GM18951 (cell line): ENCODE measurements around the gene CDC45.

ENCODE experiments used
- POLR2A ChIP-seq: IDR thresholded peaks from 4 replicates; pipeline ENCODE4 v1.6.1; 2011; ENCODE audit warnings: mild to moderate bottlenecking; ENCODE audit not compliant: insufficient read length, insufficient read depth; ENCODE audit errors: extremely low read depth
- in situ Hi-C: fragments of 300-500 bp; cut with MboI; formaldehyde crosslinking; loops from one replicate; pipeline ENCODE4 v1.12.0; 2022; ENCODE audit warnings: low sequenced_read_pairs, mixed read lengths, inconsistent platforms; ENCODE audit not compliant: unreplicated experiment

The CDC45 gene

GRCh38 chr22:19513823-19514222, 34.1 kb downstream of the CDC45 start:
- in situ Hi-C loops: no loop called here
- TF ChIP-seq POLR2A: no peak

GRCh38 chr22:19514831-19515565, 35.3 kb downstream of the CDC45 start:
- in situ Hi-C loops: no loop called here
- TF ChIP-seq POLR2A: no peak

GRCh38 chr22:19515654-19516377, 36.1 kb downstream of the CDC45 start:
- no peak for TF ChIP-seq POLR2A
- in situ Hi-C loops: no loop called here

- in situ Hi-C loops: no loop called here
- no peak for TF ChIP-seq POLR2A
These were observed 36.9 kb downstream of the CDC45 start for GRCh38 chr22:19516378-19517170.

- in situ Hi-C loops: no loop called here
- TF ChIP-seq POLR2A: no peak
These were observed 37.4 kb downstream of the CDC45 start for GRCh38 chr22:19517171-19517500.

- in situ Hi-C loops: no loop called here
- TF ChIP-seq POLR2A: no peak
These were observed 38.3 kb downstream of the CDC45 start for GRCh38 chr22:19517919-19518611.

- no peak for TF ChIP-seq POLR2A
- in situ Hi-C loops: no loop called here
These were observed 38.9 kb downstream of the CDC45 start for GRCh38 chr22:19518635-19519034.

GRCh38 chr22:19519041-19519926, 39.6 kb downstream of the CDC45 start:
- in situ Hi-C loops: no loop called here
- no peak for TF ChIP-seq POLR2A

GRCh38 chr22:19520007-19520406, 40.3 kb downstream of the CDC45 start:
- TF ChIP-seq POLR2A: no peak

GRCh38 chr22:19520566-19521305, 41.0 kb downstream of the CDC45 start:
- in situ Hi-C loops: no loop called here
- no peak for TF ChIP-seq POLR2A

More at GRCh38 chr22:19520007-19520406, 40.3 kb downstream of the CDC45 start:
- in situ Hi-C loops: no loop called here

GRCh38 chr22:19522190-19522880, 42.6 kb downstream of the CDC45 start:
- TF ChIP-seq POLR2A: no peak
- in situ Hi-C loops: no loop called here
